HG02938 (cell line): ENCODE data around the gene DHRS7C.
"Not testable (repeated sequence)": the region's sequence is repeated elsewhere in the genome, so short reads cannot be mapped to it uniquely, and the experiment has no call there.

Experiments
- ATAC-seq: cut with Tn5 transposase; IDR thresholded peaks from one replicate; pipeline ENCODE4 v1.9.1; 2021; ENCODE audit warnings: mild to moderate bottlenecking, moderate library complexity; ENCODE audit not compliant: unreplicated experiment

DHRS7C gene

GRCh38 chr17:9811086-9811485 is 19.7 kb upstream of the DHRS7C start:
- no peak for ATAC-seq

DNA sequence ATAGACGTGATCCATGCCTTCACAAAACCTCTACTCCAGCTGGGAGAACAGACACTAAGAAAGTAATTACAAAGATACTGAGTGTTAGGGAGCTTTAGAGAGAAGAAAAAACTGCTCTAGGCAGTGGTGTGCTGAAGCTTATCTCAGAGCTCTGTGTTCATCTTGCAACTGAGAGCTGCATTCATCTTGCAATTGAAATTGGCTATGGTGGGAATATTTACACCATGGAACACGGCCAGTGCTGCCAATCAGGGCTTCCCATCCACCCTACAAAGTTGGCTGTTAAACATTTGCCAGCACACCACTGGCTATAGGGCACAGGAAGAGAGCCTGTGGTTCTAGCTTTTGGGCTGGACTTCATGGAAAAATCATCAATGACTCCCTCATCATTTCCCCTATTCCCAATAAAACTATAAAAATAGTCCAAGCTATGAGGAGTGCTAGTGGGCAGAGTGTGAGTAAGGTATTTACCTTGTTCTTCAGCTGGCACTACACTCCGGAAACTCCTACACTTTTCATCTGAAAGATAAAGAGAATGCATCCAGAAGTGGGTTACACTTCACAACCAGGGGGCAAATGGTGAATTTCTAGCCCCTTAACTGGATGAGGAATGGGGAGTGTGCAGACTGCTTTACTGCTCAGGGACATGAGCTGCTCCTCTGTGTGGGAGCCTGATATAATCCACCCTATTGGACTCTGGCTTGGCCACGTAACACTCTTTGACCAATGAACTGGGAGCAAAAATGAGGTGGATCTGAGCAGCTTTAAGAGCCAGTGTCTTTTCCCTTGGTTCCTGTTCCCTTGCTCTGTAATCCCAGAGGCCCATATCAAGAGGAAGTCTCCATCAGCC is 18.9 kb upstream of the DHRS7C start:
- ATAC-seq: no peak

DNA sequence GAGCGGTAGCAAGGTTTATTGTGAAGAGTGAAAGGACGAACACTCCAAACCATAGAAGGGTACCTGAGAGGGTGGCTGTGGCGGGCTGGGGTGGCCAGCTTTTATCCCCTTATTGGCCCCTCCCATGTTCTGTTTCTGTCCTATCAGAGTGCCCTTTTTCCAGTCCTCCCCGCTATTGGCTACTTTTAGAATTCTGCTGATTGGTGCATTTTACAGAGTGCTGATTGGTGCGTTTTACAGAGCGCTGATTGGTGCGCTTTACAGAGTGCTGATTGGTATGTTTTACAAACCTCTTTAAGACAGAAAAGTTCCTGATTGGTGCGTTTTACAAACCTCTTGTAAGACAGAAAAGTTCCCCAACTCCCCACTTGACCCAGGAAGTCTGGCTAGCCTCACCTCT is 18.0 kb upstream of the DHRS7C start:
- ATAC-seq: no peak

GRCh38 chr17:9806699-9807098 is 15.3 kb upstream of the DHRS7C start:
- no peak for ATAC-seq

DNA sequence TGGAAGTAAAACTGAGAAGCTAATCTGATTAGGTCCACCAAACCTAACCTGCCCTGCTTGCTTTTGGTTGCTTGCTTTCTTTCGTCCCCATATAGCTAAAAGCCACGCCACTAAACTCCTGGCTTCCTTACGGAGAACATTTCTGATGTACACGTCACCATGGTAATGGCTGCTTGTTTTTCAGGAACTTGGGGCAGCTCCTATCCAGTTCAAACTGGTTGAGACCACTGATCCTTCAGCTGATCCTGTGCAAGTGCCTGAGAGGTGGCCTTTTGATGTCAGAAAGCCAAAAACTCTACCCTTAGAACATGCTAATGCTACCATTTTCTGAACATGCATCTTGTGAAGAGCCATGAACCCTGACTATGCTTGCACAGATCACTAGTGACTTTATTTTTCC is 14.4 kb upstream of the DHRS7C start:
- ATAC-seq: no peak

- no peak for ATAC-seq
These were observed 11.3 kb upstream of the DHRS7C start for GRCh38 chr17:9802697-9803096.

- no peak for ATAC-seq
These were observed 10.9 kb upstream of the DHRS7C start for GRCh38 chr17:9802294-9802693.

- no peak for ATAC-seq
These were observed 10.1 kb upstream of the DHRS7C start for GRCh38 chr17:9801505-9801904.

GRCh38 chr17:9798724-9799123 is 7.3 kb upstream of the DHRS7C start:
- ATAC-seq: no peak

GRCh38 chr17:9798008-9798407 is 6.6 kb upstream of the DHRS7C start:
- no peak for ATAC-seq

DNA sequence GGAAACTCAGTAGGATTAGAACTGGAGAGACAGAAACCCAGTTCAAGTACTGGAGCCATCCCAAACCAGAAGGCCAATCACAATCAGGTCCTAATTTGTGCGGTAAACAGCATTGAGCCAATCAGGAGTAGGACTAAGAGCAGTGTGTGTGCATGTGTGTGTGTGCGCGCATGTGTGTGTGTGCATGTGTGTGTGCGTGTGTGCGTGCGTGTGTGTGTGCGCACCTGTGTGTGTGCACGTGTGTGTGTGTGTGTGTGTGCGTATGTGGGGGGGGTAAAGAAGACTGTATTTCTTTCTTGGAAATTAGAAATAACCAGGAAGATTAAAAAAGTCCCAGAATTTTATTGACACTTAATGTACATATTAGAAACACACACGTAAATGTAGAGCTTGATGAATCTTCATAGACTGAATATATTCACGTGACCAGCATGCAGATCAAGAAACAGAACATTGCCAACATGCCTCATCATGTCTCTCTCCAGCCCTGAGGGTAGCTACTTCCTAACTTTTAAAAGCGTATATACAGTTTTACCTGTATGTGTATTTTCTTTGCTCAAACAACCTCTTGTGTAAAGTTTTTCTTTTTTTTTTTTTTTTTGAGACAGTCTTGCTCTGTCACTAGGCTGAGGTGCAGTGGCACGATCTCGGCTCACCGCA is 919 bp upstream of the DHRS7C start:
- no peak for ATAC-seq

DNA sequence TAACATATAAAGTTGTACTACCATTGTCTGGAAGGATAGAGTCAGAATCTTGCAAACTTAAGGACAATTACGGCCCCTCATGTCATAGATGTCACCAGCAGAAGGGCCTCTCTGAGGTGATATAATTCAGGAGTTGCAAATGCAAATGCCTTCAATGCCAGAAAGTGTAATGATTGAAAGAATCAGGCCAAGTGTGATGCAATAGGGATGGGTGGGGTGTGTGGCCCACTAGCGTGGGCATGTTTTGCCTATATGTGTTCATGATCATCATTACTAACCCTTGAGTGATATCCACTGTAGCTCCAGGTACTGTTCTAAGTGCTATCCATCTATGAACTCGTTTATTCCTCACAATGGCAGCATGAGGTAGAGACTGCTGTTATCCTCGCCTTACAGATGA is 1.1 kb downstream of the DHRS7C start:
- no peak for ATAC-seq

GRCh38 chr17:9788601-9789000 is 2.8 kb downstream of the DHRS7C start:
- no peak for ATAC-seq

DNA sequence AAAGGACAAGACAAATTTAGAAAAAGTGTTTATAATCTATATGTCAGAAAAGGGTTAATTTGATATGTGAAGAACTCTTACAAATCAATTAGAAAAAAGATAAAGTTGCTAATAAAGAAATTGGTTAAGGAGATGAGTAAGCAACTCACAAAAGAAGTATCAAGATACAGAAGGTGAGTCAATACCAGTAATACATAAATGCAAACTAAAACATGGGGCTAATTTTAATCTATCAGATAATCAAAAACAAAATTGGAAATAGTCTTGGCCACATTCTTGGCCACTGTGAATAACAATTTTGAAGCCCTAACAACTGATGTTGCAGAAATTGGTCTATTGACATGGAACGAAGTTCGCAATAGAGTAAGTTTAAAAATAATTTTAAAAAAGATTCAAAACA is 6.8 kb downstream of the DHRS7C start:
- ATAC-seq: no peak

DNA sequence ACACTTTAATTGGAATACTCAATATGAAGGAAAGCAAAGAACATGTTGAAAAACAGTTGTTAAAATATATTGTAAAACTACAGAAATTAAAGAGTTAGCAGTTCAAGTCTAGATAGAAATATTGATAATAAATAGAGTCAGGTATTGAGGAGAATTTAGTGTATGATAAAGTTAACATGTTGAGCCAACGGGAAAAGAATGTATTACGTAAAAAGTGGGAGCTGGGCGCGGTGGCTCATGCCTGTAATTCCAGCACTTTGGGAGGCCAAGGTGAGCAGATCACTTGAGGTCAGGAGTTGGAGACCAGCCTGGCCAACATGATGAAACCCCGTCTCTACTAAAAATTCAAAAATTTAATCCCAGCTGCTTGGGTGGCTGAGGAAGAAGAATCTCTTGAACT is 7.9 kb downstream of the DHRS7C start:
- ATAC-seq: not testable (repeated sequence)

GRCh38 chr17:9783050-9783449 is 8.3 kb downstream of the DHRS7C start:
- ATAC-seq: no peak

DNA sequence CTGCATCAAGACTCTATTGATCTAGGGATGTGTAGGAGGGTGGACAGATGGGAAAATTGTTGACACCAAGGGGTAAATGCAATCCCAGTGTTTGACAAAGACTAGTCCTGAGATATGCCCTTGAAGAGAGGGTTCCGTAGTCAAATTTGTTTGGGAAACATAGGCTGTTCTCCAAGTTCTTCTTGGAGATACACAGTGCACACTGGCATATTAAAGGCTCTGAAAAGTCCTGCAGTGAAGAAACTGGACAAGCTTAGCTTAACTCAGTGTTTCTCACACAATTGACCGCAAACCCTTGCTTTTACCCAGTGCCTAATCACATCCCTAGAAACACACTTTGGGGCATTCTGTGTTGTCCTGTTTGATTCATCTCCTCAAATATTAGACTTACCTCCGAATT is 10.8 kb downstream of the DHRS7C start:
- ATAC-seq: no peak

GRCh38 chr17:9776911-9777310 is 14.5 kb downstream of the DHRS7C start:
- ATAC-seq: no peak

GRCh38 chr17:9772658-9773057 is 18.7 kb downstream of the DHRS7C start:
- no peak for ATAC-seq

DNA sequence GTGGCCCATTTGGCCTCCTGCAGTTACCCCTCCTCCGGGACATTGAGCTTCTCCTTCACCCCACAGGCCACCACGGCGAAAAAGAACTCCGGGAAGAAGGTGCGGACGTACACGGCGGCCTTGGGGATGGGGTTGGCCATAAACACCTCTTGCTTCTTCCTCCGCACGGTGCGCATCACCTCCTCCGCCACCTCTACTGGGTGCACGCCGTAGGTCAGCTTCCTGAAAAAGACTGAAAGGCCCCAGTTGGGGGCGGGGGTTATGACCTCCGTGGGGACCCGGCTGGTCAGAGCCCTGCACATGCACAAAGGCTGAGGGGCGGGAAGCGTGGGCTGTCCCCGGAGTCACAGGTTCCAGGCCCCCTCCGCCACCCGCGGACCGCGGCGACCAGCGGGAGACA is 19.9 kb downstream of the DHRS7C start:
- ATAC-seq: no peak

GRCh38 chr17:9769036-9769695 is 22.2 kb downstream of the DHRS7C start:
- no peak for ATAC-seq

GRCh38 chr17:9768381-9768934 is 22.9 kb downstream of the DHRS7C start:
- no peak for ATAC-seq
